ENCODE measurements around the gene LGALS3BP. TPM values are rescaled to one million over a fixed set of nuclear protein-coding genes. Genes with fewer than 3 reads are reported as not detected.

The LGALS3BP gene
- total RNA-seq, 2 donors from 2014 or later, result 23.3 to 71.4 TPM

DNA sequence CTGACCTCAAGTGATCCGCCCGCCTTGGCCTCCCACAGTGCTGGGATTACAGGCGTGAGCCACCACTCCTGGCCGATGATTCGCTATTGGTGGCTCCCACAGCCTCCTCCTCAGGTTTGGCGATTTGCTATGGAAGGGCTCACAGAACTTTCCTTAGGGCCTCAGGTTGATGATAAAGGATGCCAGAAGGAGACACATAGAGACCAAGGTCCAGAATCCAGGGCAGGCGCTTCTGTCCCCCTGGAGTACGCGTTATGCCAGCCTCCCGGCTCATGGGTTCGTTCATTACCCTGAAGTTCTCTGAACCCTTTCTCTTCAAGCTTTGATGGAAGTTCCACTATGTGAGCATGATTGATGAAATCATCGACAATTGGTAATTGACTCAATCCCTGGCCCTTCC is 19.9 kb downstream of the LGALS3BP start:
- Histone ChIP-seq H3K4me1 (ENCODE audit: control insufficient read depth, insufficient read depth, low read length) (no peaks in the 10 kb centered on the region), H3K27me3 (ENCODE audit: control insufficient read depth, insufficient read depth, low read length, poor library complexity, severe bottlenecking) (no peaks in the 10 kb centered on the region), H3K4me3 (ENCODE audit: low read length) (no peak overlapping the region), H3K27ac (ENCODE audit: low read depth, low read length) (no peak overlapping the region), H3K9me3 (ENCODE audit: control insufficient read depth, low read length) (no peaks in the 10 kb centered on the region), H3K36me3 (ENCODE audit: control insufficient read depth, insufficient read depth, low read length) (no peaks in the 10 kb centered on the region), H3K9ac (ENCODE audit: extremely low read depth, low read length, poor library complexity, severe bottlenecking) (no peak overlapping the region)
- no peak overlapping the region for H3K27ac Mint-ChIP-seq
- no peak for DNase-seq
- no peaks in the 10 kb centered on the region for H3K36me3 Mint-ChIP-seq (ENCODE audit: low read depth)
- H3K27me3 Mint-ChIP-seq (ENCODE audit: insufficient read depth), result no peaks in the 10 kb centered on the region
- H3K9me3 Mint-ChIP-seq, result no peaks in the 10 kb centered on the region
- 91 to 94% methylated on average over 12 of the region's 12 CpGs for WGBS, 2 experiments (ENCODE audit: insufficient coverage in 1 of 2, insufficient read length in 1 of 2)
- TF ChIP-seq, protein P1, sequence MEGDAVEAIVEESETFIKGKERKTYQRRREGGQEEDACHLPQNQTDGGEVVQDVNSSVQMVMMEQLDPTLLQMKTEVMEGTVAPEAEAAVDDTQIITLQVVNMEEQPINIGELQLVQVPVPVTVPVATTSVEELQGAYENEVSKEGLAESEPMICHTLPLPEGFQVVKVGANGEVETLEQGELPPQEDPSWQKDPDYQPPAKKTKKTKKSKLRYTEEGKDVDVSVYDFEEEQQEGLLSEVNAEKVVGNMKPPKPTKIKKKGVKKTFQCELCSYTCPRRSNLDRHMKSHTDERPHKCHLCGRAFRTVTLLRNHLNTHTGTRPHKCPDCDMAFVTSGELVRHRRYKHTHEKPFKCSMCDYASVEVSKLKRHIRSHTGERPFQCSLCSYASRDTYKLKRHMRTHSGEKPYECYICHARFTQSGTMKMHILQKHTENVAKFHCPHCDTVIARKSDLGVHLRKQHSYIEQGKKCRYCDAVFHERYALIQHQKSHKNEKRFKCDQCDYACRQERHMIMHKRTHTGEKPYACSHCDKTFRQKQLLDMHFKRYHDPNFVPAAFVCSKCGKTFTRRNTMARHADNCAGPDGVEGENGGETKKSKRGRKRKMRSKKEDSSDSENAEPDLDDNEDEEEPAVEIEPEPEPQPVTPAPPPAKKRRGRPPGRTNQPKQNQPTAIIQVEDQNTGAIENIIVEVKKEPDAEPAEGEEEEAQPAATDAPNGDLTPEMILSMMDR (conservative IDR thresholded peaks at IDR 0.05), result peak; percentile 20
- H3K4me1 Mint-ChIP-seq, result peaks cover 5% of the 10 kb centered on the region
- no peak overlapping the region for H3K4me3 Mint-ChIP-seq

DNA sequence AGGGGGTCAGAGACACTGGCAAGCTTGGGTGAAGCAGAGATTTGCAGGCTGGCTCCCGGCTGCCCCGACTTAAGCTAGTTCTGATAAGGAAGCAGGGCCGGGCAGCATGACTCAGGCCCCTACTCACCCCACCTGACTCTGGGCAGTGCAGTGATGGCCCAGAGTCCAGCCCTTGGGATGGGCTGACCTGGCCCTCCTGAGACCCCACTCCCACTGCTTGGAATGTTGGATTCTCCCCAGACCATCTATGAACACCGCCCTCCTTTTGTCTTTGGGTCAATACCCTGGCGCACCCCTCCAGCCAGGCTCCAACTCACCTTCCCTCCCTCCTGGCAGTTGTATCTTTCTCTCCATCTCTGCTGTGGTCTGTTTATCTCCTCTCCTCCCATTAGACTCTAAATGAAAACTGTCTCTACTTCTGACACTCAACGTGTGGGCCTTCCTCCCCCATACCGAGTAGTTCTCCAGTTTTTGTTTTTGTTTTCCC is 21.0 kb downstream of the LGALS3BP start:
- Mint-ChIP-seq H3K36me3 (ENCODE audit: low read depth) (no peaks in the 10 kb centered on the region), H3K27me3 (ENCODE audit: insufficient read depth) (no peaks in the 10 kb centered on the region), H3K9me3 (no peaks in the 10 kb centered on the region), H3K27ac (no peak overlapping the region), H3K4me3 (no peak overlapping the region), H3K4me1 (peaks cover 5% of the 10 kb centered on the region)
- Histone ChIP-seq H3K36me3 (ENCODE audit: control insufficient read depth, insufficient read depth, low read length) (no peaks in the 10 kb centered on the region), H3K27me3 (ENCODE audit: control insufficient read depth, insufficient read depth, low read length, poor library complexity, severe bottlenecking) (no peaks in the 10 kb centered on the region), H3K4me1 (ENCODE audit: control insufficient read depth, insufficient read depth, low read length) (no peaks in the 10 kb centered on the region), H3K27ac (ENCODE audit: low read depth, low read length) (no peak overlapping the region), H3K9me3 (ENCODE audit: control insufficient read depth, low read length) (no peaks in the 10 kb centered on the region), H3K9ac (ENCODE audit: extremely low read depth, low read length, poor library complexity, severe bottlenecking) (no peak overlapping the region), H3K4me3 (ENCODE audit: low read length) (no peak overlapping the region)
- TF ChIP-seq, protein P1 (conservative IDR thresholded peaks at IDR 0.05), result no peak
- no peak for DNase-seq
- 90 to 92% methylated on average over 3 to 7 of the region's 7 CpGs for WGBS, 2 experiments (ENCODE audit: insufficient coverage in 1 of 2, insufficient read length in 1 of 2)

DNA sequence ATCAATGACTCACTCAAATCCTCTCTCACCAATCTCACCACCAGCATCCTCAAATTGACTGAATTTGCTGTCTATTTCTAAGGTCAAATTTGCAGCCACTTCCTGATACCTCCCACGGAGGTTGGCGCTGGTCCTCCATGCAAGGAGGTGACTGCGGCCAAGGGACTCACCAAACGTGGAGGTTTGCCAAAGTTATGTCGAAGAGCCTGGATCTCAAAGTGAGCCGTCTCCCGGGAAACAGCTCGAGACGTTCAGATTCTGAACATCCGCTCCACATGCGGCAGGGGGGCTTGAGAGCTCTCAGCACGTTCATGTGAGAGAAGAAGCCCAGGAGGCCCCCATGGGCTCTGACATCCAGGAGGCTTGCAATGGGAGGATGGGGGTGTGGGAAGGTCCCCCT is 22.6 kb downstream of the LGALS3BP start:
- Histone ChIP-seq H3K36me3 (ENCODE audit: control insufficient read depth, insufficient read depth, low read length) (no peaks in the 10 kb centered on the region), H3K9me3 (ENCODE audit: control insufficient read depth, low read length) (no peaks in the 10 kb centered on the region), H3K27me3 (ENCODE audit: control insufficient read depth, insufficient read depth, low read length, poor library complexity, severe bottlenecking) (no peaks in the 10 kb centered on the region), H3K27ac (ENCODE audit: low read depth, low read length) (no peak overlapping the region), H3K4me1 (ENCODE audit: control insufficient read depth, insufficient read depth, low read length) (no peaks in the 10 kb centered on the region), H3K4me3 (ENCODE audit: low read length) (no peak overlapping the region), H3K9ac (ENCODE audit: extremely low read depth, low read length, poor library complexity, severe bottlenecking) (no peak overlapping the region)
- Mint-ChIP-seq H3K27me3 (ENCODE audit: insufficient read depth) (no peaks in the 10 kb centered on the region), H3K27ac (no peak overlapping the region), H3K4me1 (peaks cover 10% of the 10 kb centered on the region), H3K36me3 (ENCODE audit: low read depth) (no peaks in the 10 kb centered on the region), H3K9me3 (no peaks in the 10 kb centered on the region), H3K4me3 (no peak overlapping the region)
- WGBS, 2 experiments (ENCODE audit: insufficient coverage in 1 of 2, insufficient read length in 1 of 2), result 85 to 94% methylated on average over 7 to 12 of the region's 12 CpGs
- TF ChIP-seq, protein P1 (conservative IDR thresholded peaks at IDR 0.05), result no peak
- no peak for DNase-seq
